ENCODE data around the gene TEKT5.

- TF ChIP-seq CTCF (IDR thresholded peaks at IDR 0.05; ENCODE audit: low read depth, low read length, missing input control) (no peak), RAD21 (IDR thresholded peaks at IDR 0.05) (no peak), FOXA1 (IDR thresholded peaks at IDR 0.05) (no peak), HNF4G (IDR thresholded peaks at IDR 0.05) (no peak), GABPA (IDR thresholded peaks at IDR 0.05 in 1 of 2, conservative IDR thresholded peaks at IDR 0.05 in 1 of 2) (no peak), MAX (IDR thresholded peaks at IDR 0.05) (no peak), SP1 (IDR thresholded peaks at IDR 0.05) (no peak), EGR1 (IDR thresholded peaks at IDR 0.05; ENCODE audit: low read depth in 2 of 2) (no peak), FOXA2 (IDR thresholded peaks at IDR 0.05) (no peak)
Measured at GRCh38 chr16:10629592-10629963, 65.2 kb downstream of the TEKT5 start.

All from liver (tissue), 3 donors.